Endometrium (tissue), 2 donors: ENCODE data around the gene GOLGA1.

ENCODE experiments used
- FAIRE-seq: peaks from 2 replicates; lab custom pipeline; 2012; peaks lifted over from hg19 to GRCh38; lab: Jason Lieb, UNC
- donor health status: control.
- donor health status: control.

The GOLGA1 gene

GRCh38 chr9:124881138-124881743 is 59.6 kb downstream of the GOLGA1 start:
- no peak for FAIRE-seq

- FAIRE-seq: no peak
These were observed 60.4 kb downstream of the GOLGA1 start for GRCh38 chr9:124880501-124880900.

- no peak for FAIRE-seq
These were observed 61.7 kb downstream of the GOLGA1 start for GRCh38 chr9:124879226-124879625.

- no peak for FAIRE-seq
These were observed 62.4 kb downstream of the GOLGA1 start for GRCh38 chr9:124878518-124878917.

GRCh38 chr9:124878021-124878420 is 62.9 kb downstream of the GOLGA1 start:
- no peak for FAIRE-seq

GRCh38 chr9:124877021-124877782 is 63.7 kb downstream of the GOLGA1 start:
- FAIRE-seq: no peak

- FAIRE-seq: no peak
These were observed 65.4 kb downstream of the GOLGA1 start for GRCh38 chr9:124875501-124875900.

GRCh38 chr9:124873664-124874063 is 67.2 kb downstream of the GOLGA1 start:
- no peak for FAIRE-seq

GRCh38 chr9:124871156-124871561 is 69.7 kb downstream of the GOLGA1 start:
- no peak for FAIRE-seq

GRCh38 chr9:124870723-124871122 is 70.2 kb downstream of the GOLGA1 start:
- FAIRE-seq: no peak

- no peak for FAIRE-seq
These were observed 70.8 kb downstream of the GOLGA1 start for GRCh38 chr9:124869986-124870560.

- FAIRE-seq: no peak
These were observed 71.4 kb downstream of the GOLGA1 start for GRCh38 chr9:124869466-124869985.

- no peak for FAIRE-seq
These were observed 72.1 kb downstream of the GOLGA1 start for GRCh38 chr9:124868511-124869465.

GRCh38 chr9:124863371-124863871 is 77.5 kb downstream of the GOLGA1 start:
- FAIRE-seq: no peak

- FAIRE-seq: no peak
These were observed 79.3 kb downstream of the GOLGA1 start, which contains the start of the genes ARPC5L and RPL35 for GRCh38 chr9:124861342-124862229. TSS of gene ARPC5L (plus strand) at chr9:124862130. CDS start at chr9:124869291, 7,161 bp downstream. TSS of gene RPL35 (minus strand) at chr9:124861957. CDS start at chr9:124861912, 45 bp downstream.

GRCh38 chr9:124860582-124861341 is 80.1 kb downstream of the GOLGA1 start:
- FAIRE-seq: no peak

GRCh38 chr9:124859803-124860581 is 80.9 kb downstream of the GOLGA1 start:
- FAIRE-seq: no peak

- FAIRE-seq: no peak
These were observed 82.4 kb downstream of the GOLGA1 start for GRCh38 chr9:124858330-124859046.
